Measurements from ENCODE around the gene SEC16A.

The SEC16A gene

DNA sequence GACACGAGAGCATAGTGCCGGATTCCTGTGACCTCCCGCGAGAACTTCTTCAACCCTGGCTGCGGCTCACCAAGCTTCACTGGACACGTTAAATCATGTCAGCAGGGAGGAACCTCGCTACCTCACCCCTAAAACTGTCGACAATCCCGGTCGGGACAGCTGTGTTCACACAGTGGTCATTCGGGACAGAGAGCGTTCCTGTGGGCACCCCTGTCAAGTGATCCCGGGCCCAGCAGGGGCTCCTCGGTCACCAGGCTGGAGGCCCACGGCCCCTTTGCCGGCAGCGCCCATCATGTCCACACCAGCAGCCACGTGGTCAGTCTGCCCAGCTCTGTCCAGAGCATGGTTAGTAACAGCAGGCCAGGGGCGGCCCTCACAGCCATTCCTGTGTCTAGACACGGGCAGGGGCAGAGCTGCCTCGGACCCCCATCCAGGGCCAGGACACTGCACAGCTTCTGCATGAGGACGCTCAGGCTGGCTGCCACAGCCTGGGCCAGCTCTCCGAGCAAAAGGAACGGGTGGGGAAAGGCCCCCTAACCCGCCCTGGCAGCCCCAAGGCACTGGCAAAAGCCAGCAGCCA lies 46.7 kb downstream of the SEC16A start:
- Histone ChIP-seq H2BK5ac (ENCODE audit: low read length) (no peak overlapping the region), H2BK15ac (ENCODE audit: low read length) (no peak overlapping the region), H3K18ac (ENCODE audit: low read length) (no peak overlapping the region), H3K14ac (ENCODE audit: low read length) (no peak overlapping the region), H3K27me3 (ENCODE audit: control insufficient read depth in 3 of 3, insufficient read depth in 3 of 3, low read depth in 1 of 3, low read length in 3 of 3) (no peaks in the 10 kb centered on the region), H4K91ac (ENCODE audit: low read depth, low read length, poor library complexity) (no peak overlapping the region), H3K23ac (ENCODE audit: low read depth, low read length, poor library complexity) (no peak overlapping the region), H3K4me2 (ENCODE audit: insufficient read depth, low read length, poor library complexity, severe bottlenecking) (no peak overlapping the region), H2AFZ (ENCODE audit: low read length) (no peak overlapping the region), H2BK120ac (ENCODE audit: low read depth, low read length) (no peak overlapping the region), H3K9me3 (replicated peaks in 1 of 2; ENCODE audit: control insufficient read depth in 2 of 2, insufficient read depth in 1 of 2, low read depth in 1 of 2, low read length in 2 of 2) (no peaks in the 10 kb centered on the region), H2AK5ac (ENCODE audit: low read depth, low read length) (no peak overlapping the region), H4K8ac (ENCODE audit: low read depth, low read length) (no peak overlapping the region), H3K79me1 (ENCODE audit: low read depth, low read length) (peaks cover 18% of the 10 kb centered on the region), H3K9ac (ENCODE audit: low read depth, low read length, poor library complexity) (peak overlapping the region; percentile 70), H3K27ac (replicated peaks; ENCODE audit: low read length) (no peak overlapping the region), H2BK12ac (ENCODE audit: low read length) (no peak overlapping the region), H3K4me1 (ENCODE audit: control insufficient read depth in 2 of 2, insufficient read depth in 1 of 2, low read depth in 1 of 2, low read length in 2 of 2) (peaks cover 8 to 17% of the 10 kb centered on the region in 2 donors), H3K4ac (ENCODE audit: low read length) (no peak overlapping the region), H3K4me3 (ENCODE audit: low read length in 2 of 2) (no peak overlapping the region), H3K36me3 (replicated peaks in 1 of 2; ENCODE audit: control insufficient read depth in 2 of 2, insufficient read depth in 2 of 2, low read length in 2 of 2) (peaks cover 12 to 65% of the 10 kb centered on the region in 2 donors)
- no CpG with 5 or more reads among the region's 25 CpGs for WGBS, 2 donors (ENCODE audit: extremely low coverage in 2 of 2, insufficient read length in 2 of 2, insufficient replicate concordance in 1 of 2)
- no peak for DNase-seq (ENCODE audit: low spot score)

DNA sequence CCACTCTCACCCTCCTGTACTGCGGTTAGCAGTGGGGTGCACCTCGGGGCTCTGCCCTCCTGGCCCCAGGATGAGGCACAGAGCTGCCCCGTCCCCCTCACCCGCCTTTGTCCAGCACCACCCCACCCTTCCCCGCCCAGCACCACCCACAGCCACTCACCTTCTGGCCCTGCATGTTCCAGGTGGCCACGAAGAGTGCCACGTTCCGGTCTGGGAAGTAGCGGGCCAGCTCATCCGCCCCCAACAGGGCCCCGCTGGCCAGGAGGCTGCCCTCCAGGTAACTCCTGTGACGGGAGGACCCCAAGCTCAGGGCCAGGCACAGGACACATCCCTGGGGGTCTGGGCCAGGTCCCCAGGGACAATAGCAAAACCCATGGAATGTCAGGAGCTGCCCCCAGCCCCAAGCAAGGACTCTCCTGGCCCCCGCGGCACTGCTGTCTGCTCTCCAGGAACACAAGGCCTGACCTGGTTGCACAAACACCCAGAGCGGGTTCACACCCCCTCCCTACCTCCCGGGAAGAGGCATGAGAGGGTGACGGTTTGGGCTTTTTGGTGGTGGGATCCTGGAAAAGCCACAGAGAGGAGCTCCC lies 48.2 kb downstream of the SEC16A start:
- Histone ChIP-seq H3K18ac (ENCODE audit: low read length) (no peak overlapping the region), H2AK5ac (ENCODE audit: low read depth, low read length) (no peak overlapping the region), H2BK12ac (ENCODE audit: low read length) (no peak overlapping the region), H3K27me3 (ENCODE audit: control insufficient read depth in 3 of 3, insufficient read depth in 3 of 3, low read depth in 1 of 3, low read length in 3 of 3) (no peaks in the 10 kb centered on the region), H2BK120ac (ENCODE audit: low read depth, low read length) (no peak overlapping the region), H3K4me3 (ENCODE audit: low read length in 2 of 2) (no peak overlapping the region), H2BK5ac (ENCODE audit: low read length) (no peak overlapping the region), H3K4me2 (ENCODE audit: insufficient read depth, low read length, poor library complexity, severe bottlenecking) (no peak overlapping the region), H2BK15ac (ENCODE audit: low read length) (no peak overlapping the region), H3K9ac (ENCODE audit: low read depth, low read length, poor library complexity) (no peak overlapping the region), H3K23ac (ENCODE audit: low read depth, low read length, poor library complexity) (no peak overlapping the region), H4K91ac (ENCODE audit: low read depth, low read length, poor library complexity) (no peak overlapping the region), H3K4me1 (ENCODE audit: control insufficient read depth in 2 of 2, insufficient read depth in 1 of 2, low read depth in 1 of 2, low read length in 2 of 2) (peaks cover 7 to 12% of the 10 kb centered on the region in 2 donors), H3K36me3 (replicated peaks in 1 of 2; ENCODE audit: control insufficient read depth in 2 of 2, insufficient read depth in 2 of 2, low read length in 2 of 2) (peaks cover 8 to 64% of the 10 kb centered on the region in 2 donors), H3K14ac (ENCODE audit: low read length) (no peak overlapping the region), H3K79me1 (ENCODE audit: low read depth, low read length) (peaks cover 18% of the 10 kb centered on the region), H2AFZ (ENCODE audit: low read length) (no peak overlapping the region), H4K8ac (ENCODE audit: low read depth, low read length) (no peak overlapping the region), H3K4ac (ENCODE audit: low read length) (no peak overlapping the region), H3K9me3 (replicated peaks in 1 of 2; ENCODE audit: control insufficient read depth in 2 of 2, insufficient read depth in 1 of 2, low read depth in 1 of 2, low read length in 2 of 2) (no peaks in the 10 kb centered on the region), H3K27ac (replicated peaks; ENCODE audit: low read length) (no peak overlapping the region)
- DNase-seq (ENCODE audit: low spot score): no peak
- WGBS, 2 donors (ENCODE audit: extremely low coverage in 2 of 2, insufficient read length in 2 of 2, insufficient replicate concordance in 1 of 2): no CpG with 5 or more reads among the region's 17 CpGs

DNA sequence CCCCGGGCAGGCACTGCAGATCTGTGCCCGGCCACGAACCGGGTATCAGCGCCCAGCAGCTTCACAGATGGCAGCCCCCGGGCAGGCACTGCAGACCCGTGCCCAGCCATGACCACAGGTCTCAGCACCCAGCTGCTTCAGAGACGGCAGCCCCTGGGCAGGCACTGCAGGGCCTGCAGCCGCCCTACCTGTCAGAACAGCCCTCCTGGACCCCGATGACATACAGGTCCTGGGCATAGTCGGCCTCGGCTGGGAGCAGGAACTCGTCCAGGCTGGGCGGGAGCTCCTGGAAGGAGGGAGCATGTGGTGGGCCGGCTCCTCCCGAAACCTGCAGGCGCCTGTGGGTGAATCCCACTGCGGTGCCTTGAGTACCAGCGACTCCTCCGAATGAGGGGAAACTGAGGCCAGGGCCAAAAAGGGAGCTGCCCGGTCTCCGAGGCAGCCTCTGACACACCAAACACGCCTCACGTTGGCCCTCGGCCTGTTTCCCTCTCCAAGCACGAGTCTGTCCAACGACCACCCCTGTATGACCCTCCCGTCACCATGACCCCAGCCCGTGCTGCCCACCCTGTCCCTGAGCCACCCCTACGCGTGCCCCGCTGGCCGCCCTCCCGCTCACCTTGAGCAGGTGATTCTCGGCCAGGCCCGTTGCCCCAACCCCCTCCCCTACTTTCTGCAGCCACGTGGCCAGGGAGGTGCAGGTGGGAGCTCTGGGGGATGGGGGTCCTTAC lies 48.8 kb downstream of the SEC16A start:
- Histone ChIP-seq H3K9ac (ENCODE audit: low read depth, low read length, poor library complexity) (peak overlapping the region; percentile 77), H3K79me1 (ENCODE audit: low read depth, low read length) (peaks cover 16% of the 10 kb centered on the region), H2BK120ac (ENCODE audit: low read depth, low read length) (no peak overlapping the region), H3K36me3 (replicated peaks in 1 of 2; ENCODE audit: control insufficient read depth in 2 of 2, insufficient read depth in 2 of 2, low read length in 2 of 2) (peaks cover 12 to 71% of the 10 kb centered on the region in 2 donors), H2BK12ac (ENCODE audit: low read length) (no peak overlapping the region), H2BK15ac (ENCODE audit: low read length) (no peak overlapping the region), H3K27me3 (ENCODE audit: control insufficient read depth in 3 of 3, insufficient read depth in 3 of 3, low read depth in 1 of 3, low read length in 3 of 3) (no peaks in the 10 kb centered on the region), H3K4me1 (ENCODE audit: control insufficient read depth in 2 of 2, insufficient read depth in 1 of 2, low read depth in 1 of 2, low read length in 2 of 2) (peaks cover 7 to 12% of the 10 kb centered on the region in 2 donors), H3K14ac (ENCODE audit: low read length) (no peak overlapping the region), H3K4me2 (ENCODE audit: insufficient read depth, low read length, poor library complexity, severe bottlenecking) (no peak overlapping the region), H4K91ac (ENCODE audit: low read depth, low read length, poor library complexity) (no peak overlapping the region), H2AK5ac (ENCODE audit: low read depth, low read length) (no peak overlapping the region), H3K23ac (ENCODE audit: low read depth, low read length, poor library complexity) (peak overlapping the region; percentile 55), H3K4ac (ENCODE audit: low read length) (no peak overlapping the region), H4K8ac (ENCODE audit: low read depth, low read length) (peak overlapping the region; percentile 43), H3K4me3 (ENCODE audit: low read length in 2 of 2) (no peak overlapping the region), H3K27ac (replicated peaks; ENCODE audit: low read length) (no peak overlapping the region), H2AFZ (ENCODE audit: low read length) (no peak overlapping the region), H3K9me3 (replicated peaks in 1 of 2; ENCODE audit: control insufficient read depth in 2 of 2, insufficient read depth in 1 of 2, low read depth in 1 of 2, low read length in 2 of 2) (no peaks in the 10 kb centered on the region), H2BK5ac (ENCODE audit: low read length) (no peak overlapping the region), H3K18ac (ENCODE audit: low read length) (no peak overlapping the region)
- no CpG with 5 or more reads among the region's 37 CpGs for WGBS, 2 donors (ENCODE audit: extremely low coverage in 2 of 2, insufficient read length in 2 of 2, insufficient replicate concordance in 1 of 2)
- no peak for DNase-seq (ENCODE audit: low spot score)

DNA sequence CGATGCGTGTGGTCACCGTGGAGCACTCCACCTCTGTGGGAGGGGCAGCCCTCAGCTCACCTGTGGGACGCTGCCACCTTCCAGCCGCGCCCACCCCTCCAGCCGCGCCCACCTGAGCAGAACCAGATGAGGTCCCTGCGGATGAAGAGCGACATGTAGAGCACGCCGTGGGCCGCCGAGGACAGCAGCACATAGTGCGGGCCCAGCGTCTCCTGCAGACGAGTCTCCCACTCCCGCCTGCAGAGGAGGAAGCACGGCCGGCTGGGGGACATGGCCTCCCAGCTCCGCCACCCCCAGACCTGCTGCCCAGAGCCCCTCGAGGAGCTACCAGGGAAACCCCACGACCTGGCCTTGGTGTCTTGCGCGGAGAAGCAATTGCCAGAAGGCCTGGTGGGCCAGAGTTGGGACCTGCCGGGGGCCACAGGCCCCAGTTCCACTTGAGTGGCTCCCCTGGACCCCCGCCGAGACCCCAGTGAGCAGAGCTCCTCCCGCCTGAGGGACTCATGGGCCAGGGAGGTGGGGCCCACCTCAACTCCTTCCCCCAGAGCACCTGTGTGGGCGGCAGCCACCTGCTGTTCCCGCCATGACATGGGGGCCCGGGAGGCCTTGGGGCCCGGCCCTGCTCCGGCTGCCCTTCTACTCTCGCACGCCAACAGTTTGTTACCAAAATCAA lies 49.7 kb downstream of the SEC16A start:
- H3K23ac ChIP-seq (ENCODE audit: low read depth, low read length, poor library complexity): peak overlapping the region; percentile 55
- H2BK5ac ChIP-seq (ENCODE audit: low read length): peak overlapping the region; percentile 39
- H3K9ac ChIP-seq (ENCODE audit: low read depth, low read length, poor library complexity): no peak overlapping the region
- H3K14ac ChIP-seq (ENCODE audit: low read length): no peak overlapping the region
- peaks cover 17 to 79% of the 10 kb centered on the region in 2 donors for H3K36me3 ChIP-seq (replicated peaks in 1 of 2; ENCODE audit: control insufficient read depth in 2 of 2, insufficient read depth in 2 of 2, low read length in 2 of 2)
- H3K4me3 ChIP-seq (ENCODE audit: low read length in 2 of 2): no peak overlapping the region
- no peak overlapping the region for H4K8ac ChIP-seq (ENCODE audit: low read depth, low read length)
- H2BK12ac ChIP-seq (ENCODE audit: low read length): no peak overlapping the region
- DNase-seq (ENCODE audit: low spot score): no peak
- H3K27me3 ChIP-seq (ENCODE audit: control insufficient read depth in 3 of 3, insufficient read depth in 3 of 3, low read depth in 1 of 3, low read length in 3 of 3): no peaks in the 10 kb centered on the region
- no peak overlapping the region for H2BK120ac ChIP-seq (ENCODE audit: low read depth, low read length)
- peaks cover 6 to 9% of the 10 kb centered on the region in 2 donors for H3K4me1 ChIP-seq (ENCODE audit: control insufficient read depth in 2 of 2, insufficient read depth in 1 of 2, low read depth in 1 of 2, low read length in 2 of 2)
- no peak overlapping the region for H2AFZ ChIP-seq (ENCODE audit: low read length)
- H3K27ac ChIP-seq (replicated peaks; ENCODE audit: low read length): no peak overlapping the region
- no peak overlapping the region for H3K4me2 ChIP-seq (ENCODE audit: insufficient read depth, low read length, poor library complexity, severe bottlenecking)
- no peak overlapping the region for H4K91ac ChIP-seq (ENCODE audit: low read depth, low read length, poor library complexity)
- peaks cover 11% of the 10 kb centered on the region for H3K79me1 ChIP-seq (ENCODE audit: low read depth, low read length)
- no peak overlapping the region for H3K4ac ChIP-seq (ENCODE audit: low read length)
- H3K18ac ChIP-seq (ENCODE audit: low read length): no peak overlapping the region
- no peak overlapping the region for H2AK5ac ChIP-seq (ENCODE audit: low read depth, low read length)
- WGBS, 2 donors (ENCODE audit: extremely low coverage in 2 of 2, insufficient read length in 2 of 2, insufficient replicate concordance in 1 of 2): no CpG with 5 or more reads among the region's 36 CpGs
- no peak overlapping the region for H2BK15ac ChIP-seq (ENCODE audit: low read length)
- no peaks in the 10 kb centered on the region for H3K9me3 ChIP-seq (replicated peaks in 1 of 2; ENCODE audit: control insufficient read depth in 2 of 2, insufficient read depth in 1 of 2, low read depth in 1 of 2, low read length in 2 of 2)
